HG03103 (cell line): ENCODE measurements around the gene SPG11.
"Not testable (repeated sequence)": the region's sequence is repeated elsewhere in the genome, so short reads cannot be mapped to it uniquely, and the experiment has no call there.

Experiments
- ATAC-seq: cut with Tn5 transposase; IDR thresholded peaks from one replicate; pipeline ENCODE4 v1.9.1; 2021; ENCODE audit warnings: low read depth; ENCODE audit not compliant: unreplicated experiment

SPG11 gene

DNA sequence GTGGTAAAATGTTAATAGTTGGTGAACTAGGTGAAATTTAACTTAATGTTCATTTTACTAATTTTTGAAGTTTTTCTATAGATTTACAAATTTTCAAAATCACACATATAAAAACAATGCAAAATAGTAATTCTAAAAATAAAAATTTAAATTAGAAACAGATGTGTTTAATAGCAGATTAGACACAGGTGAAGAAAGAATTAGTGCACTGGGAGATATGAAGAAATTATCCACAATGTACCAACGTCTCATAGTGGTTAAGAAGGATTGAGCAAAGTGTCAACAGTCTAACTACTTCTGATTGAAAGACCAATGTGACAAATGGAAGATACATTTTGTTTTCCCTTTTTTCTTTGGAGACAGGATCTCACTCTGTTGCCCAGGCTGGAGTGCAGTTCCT is 26.5 kb downstream of the SPG11 start:
- ATAC-seq: no peak

DNA sequence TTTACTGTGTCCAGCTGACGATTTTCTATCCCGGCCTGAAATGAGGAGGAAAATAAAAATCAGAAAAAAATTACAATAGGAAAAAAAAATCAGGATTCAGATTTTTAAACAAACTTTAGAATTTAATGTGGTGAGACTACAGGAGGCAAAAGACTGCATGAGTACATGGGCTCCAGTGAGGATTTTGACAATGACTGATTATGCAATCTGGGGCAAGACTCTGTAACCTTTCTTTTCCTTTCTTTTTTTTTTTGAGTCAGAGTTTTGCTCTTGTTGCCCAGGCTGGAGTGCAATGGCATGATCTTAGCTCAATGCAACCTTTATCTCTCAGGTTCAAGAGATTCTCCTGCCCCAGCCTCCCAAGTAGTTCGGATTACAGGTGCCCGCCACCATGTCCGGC is 29.9 kb downstream of the SPG11 start:
- ATAC-seq: no peak

DNA sequence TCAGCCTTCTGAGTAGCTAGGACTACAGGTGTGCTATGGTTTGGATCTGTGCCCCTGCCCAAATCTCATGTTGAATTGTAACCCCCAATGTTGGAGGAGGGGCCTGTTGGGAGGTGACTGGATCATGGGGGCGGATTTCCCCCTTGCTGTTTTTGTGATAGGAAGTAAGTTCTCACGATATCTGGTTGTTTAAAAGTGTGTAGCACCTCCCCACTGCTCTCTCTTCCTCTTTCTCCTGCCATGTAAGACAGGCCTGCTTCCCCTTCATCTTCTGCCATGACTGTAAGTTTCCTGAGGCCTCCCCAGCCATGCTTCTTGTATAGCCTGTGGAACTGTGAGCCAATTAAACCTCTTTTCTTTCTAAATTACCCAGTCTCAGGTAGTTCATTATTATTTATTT is 38.2 kb downstream of the SPG11 start:
- ATAC-seq: not testable (repeated sequence)

DNA sequence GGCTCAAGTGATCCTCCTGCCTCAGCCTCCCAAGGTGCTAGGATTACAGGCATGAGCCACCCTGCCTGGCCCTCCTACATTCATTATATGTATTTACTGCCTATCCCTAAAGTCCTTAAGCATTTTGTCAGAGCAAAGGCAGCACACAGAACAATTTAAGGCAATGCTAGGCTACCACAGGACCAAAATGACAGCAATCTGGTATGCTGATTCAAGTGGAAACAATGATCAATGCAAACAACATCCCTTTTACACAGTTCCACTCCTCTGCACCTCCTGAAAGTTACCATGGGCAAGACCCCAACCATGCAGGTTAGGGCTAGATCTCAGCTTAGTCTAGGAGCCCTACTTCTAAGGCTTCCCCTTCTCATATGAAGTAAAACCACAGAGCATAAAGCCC is 40.3 kb downstream of the SPG11 start:
- no peak for ATAC-seq

DNA sequence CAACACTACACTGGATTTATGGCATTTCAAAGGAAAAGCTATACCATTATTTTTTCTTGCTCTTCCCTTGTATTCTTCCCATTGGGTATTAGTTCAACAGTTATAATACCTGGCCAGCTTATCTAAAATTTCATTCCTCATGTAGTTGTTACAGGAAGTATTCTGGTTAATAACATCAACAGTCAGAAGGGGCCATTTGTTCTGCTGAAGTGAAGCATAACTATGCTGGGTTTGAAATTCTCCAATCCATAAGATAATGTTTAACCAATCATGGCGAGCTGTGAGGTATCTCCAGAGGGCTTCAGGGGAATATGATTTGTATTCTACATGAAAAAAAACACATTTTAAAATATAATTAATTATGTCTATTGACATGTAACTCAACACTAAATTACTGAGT is 43.4 kb downstream of the SPG11 start:
- no peak for ATAC-seq

DNA sequence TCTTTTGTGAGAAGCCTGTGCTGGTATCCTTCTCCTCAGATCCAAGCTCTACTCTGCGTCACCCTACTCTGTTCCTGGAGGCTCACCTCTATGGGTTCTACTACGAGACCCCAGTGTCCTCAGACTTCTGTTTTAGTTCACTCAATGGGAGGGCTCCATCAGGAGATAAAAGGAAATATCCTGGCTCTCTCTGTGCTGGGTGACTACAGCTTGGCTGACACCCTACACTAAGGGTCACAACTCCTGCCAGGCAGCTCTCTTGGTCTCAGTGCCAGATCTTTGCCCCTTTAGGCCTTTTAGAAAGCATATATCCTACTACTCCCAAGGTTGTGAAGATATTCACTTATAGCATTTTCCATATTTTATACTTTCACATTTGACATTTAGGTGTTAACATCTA is 46.5 kb downstream of the SPG11 start:
- ATAC-seq: no peak

DNA sequence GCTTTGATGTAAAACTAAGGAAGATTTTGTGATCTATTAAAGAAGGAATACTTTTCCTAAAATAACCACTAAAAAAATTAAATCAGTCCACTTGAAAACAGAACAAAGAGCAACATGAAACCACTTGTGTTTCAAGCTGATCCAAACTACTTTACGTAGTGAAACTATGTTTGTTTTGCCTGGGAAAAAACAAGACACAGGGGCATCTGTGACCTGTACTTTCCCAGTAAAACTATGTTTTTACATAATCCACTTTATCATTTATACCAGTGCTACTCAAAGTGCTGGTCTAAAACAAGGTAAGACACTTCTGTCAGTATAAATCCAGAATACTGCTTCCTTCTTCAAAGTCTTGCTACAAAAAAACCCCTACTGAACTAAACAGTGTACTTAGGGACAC is 56.7 kb downstream of the SPG11 start:
- no peak for ATAC-seq

DNA sequence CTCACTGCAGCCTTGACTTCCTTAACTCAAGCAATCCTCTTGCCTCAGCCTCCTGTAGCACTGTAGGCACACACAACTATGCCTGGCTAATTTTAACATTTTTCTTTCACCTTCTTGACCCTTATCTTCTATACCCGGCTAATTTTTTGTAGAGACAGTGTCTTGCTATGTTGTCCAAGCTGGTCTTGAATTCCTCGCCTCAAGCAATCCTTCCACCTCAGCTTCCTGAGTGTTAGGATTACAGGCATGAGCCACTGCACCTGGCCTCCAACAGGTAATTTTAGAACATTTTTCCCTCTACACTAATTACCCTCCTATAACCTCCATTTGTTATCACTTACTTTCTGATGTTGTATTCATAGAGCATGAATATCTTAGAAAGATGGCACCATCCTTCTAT is 60.3 kb downstream of the SPG11 start:
- ATAC-seq: no peak

DNA sequence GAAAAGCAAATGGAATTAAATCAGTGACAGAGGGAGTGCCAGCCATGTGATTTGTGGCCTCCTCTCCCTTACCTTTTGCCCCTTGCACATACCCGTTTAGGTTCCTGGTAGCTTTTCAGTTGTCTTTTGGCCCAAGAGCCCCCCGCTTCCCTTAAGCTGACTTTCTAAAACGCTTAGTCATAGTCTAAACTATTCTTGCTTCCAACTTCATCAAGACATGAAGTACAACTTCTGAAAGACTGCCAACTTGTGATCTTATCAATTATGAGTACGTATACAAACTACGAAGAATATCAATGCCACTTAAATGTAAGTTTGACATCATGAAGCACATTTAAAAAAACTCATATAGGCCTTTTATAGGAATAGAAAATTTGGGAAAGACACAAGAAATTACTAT is 64.6 kb downstream of the SPG11 start:
- no peak for ATAC-seq

DNA sequence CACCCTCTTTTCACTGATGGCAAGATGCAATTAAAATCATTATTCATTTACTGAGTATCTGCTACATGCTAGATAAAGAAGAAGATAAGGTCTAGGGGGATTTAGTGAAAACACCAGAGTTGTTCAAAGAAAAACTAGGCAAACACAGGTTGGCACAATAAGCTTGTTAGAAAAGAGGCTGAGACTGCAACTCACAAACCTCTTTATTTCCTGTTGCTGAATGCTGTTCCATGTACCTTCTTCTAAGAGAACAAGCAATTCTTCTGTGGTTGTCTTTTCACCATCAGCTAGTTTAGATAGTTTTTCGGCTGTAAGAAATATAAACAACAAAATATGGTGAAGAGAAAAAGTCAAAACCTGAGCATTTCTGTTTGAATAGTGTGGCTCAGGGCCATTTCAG is 65.4 kb downstream of the SPG11 start:
- ATAC-seq: no peak

DNA sequence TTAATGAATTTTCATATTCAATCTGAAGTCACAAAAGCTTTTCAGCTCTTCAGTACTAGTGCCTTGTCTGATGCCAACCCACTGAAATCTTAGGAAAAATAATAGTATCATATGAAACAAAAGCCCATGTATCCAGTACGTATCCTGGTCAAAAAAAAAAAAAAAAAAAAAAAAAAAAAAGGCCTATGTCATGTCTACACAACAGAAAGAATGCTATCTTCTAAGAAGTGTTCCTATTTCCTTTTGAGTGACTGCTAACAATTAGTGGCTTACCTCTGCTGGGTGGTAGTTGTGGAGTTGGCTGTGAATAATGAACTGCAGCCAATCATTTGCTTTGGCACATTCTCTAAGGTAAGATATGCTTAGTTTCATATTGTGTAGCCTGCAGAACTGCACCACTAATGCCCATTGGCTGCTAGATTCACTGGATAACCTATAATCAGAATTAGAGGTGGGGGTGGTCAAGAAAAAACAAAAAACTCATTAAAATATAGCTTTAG is 66.9 kb downstream of the SPG11 start:
- ATAC-seq: no peak

DNA sequence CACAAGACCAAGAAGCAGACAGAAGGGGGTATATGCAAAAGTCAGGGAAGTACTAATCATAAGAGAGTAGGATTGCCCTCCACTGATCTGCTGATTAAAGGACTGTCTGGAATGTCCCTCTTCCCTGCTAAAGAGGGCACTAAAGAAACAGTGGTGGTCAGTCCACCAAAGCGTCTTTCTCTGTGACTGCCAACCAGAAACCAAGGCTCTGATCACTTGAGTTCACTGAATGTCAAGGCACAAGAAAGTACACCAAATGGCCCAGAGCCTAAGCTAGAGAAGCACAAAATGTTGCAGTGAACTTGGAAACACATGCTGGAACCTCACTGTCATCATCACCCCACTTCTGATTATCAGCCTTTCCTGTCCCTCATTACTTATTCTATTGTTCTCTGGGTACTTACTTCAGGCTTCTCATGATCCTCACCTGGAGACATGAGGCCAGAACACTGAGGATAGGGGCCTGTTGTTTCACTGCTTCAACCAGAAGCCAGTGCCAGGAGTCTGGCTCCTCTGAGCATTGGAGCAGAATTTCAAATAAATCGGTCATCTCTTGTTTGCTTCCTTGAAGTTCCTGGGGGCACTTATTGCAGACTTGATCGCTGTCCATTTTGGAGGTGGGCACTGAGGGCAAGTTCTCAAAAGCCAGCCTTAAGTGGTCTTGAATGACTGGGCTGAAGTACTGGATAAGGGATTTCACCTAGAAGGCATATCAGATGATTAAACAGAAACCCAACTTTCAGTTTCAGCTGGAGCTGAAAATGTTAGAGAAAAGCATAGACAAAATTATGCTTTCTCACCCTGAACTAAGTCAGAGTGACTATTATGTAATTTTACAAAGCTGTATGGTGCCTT is 67.6 kb downstream of the SPG11 start:
- no peak for ATAC-seq

DNA sequence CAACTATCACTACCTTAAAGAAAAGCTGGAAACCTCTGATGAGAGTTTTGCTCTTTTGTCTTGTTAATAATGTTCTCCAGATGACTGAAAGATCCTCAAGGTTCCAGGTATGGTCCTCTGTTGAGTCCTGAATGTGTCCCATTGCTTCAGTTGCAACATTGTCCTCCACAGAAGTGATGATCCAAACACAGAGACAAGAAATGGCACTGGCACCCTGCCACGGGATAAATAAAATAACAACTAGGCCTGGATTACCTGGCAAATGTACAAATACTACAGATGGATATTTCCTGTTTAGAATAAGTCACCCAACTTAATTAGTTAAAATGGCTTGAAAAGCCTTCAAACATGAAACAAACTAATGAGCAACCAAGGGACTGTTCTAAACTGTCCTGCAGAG is 68.2 kb downstream of the SPG11 start:
- ATAC-seq: no peak

DNA sequence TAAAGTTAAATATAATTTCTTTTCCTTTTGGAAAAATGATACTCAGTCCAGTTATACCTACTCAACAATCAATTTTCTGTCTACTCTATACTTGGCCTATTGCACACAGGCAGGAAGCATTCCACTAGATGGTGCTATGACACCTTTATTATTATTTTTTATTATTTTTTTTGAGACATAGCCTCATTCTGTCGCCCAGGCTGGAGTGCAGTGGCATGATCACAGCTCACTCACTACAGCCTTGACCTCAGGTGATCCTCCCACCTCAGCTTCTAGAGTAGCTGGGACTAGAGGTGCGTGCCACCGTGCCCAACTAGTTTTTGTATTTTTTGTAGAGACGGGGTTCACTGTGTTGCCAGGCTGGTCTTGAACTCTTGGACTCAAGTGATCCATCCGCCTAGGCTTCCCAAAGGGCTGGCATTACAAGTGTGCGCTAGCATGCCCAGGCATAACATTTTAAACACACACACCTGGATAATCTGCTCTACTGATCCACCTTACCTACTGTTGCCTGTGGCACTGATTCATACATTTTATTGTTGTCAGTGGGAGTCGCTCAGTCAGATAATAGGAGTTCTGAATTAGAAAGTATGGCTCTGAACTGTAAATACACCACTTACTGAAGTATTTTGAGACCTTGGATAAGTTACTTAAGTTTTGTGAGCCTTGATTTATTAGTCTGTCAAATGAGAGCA is 70.3 kb downstream of the SPG11 start:
- ATAC-seq: no peak

DNA sequence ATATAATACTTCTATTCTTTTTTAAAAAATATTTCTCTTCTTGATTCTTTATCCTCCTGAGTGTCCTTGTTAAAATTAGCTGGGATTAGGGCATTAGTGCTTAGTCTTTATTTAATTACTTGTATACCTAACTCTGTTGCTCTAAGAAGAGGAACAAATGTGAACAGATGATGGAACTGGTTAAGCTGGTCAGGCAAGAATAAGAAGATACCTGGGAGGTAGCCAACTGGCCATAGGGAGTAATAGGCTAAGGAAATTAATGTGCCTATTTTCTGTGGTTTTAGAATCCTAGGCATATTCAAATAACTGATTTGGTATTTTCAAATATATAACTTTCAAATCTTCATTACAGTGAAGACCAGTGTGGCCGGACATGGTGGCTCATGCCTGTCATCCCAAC is 72.1 kb downstream of the SPG11 start:
- no peak for ATAC-seq

DNA sequence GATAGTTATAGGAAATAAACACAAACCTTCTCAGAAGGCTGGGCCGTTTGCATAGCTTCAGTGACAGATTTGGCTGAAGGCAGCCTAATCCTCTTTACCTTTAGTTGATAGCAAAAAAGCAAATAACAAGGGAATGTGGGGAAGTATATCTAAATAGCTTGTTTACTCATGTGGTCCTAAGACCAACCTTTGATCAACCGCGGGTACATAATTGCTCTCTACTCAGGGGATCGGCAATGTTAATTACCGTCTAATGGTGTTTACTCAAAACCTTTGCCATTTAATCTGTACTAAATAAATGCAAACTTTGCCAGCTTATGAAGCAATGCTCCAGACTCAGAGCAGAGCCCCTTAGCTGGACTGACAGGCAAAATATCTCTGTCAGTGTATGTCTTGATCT is 74.9 kb downstream of the SPG11 start:
- ATAC-seq: no peak

DNA sequence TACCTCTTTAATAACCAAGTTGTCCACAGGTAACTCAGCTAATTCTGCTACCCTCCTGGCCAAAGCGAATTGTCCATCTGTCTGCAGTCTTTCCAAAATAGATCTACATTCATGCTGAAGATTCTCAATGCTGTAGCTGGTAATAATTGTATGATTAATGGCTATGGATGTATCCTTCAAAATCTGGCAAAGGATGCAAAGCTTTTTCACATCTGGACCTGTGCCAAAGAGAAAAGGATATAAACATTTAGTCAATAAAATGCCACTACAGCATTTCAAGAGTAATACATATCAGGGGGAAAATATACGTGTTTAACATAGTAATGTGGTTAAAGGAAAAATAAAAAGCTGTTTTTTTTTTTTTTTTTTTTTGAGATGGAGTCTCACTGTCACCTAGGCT is 77.8 kb downstream of the SPG11 start:
- ATAC-seq: no peak

DNA sequence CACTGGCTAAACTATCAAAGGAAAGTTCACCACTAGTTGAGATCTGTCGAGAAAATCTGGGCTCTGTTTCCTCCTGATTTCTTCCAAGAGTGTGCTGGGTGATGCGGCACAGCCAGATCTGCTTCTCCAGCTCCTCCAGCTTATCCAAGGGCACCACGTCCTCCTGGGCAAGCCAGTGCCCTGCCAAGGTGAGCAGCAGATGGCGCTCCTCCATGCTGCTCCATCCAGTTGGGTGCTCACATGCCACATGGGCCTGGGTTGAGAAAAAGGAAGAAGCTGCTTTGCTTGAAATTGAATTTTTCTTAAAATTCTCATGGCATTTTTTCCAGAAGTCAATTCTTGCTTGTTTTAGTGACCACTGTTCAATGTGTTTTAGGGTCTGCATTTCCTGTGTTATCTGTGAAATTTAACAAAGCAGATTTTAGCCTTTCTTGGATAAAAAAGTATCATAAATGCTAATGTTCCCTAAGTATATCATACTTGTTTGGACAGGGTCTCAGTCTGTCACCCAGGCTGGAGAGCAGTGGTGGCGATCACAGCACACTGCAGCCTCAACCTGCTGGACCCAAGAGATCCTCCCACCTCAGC is 79.2 kb downstream of the SPG11 start:
- no peak for ATAC-seq

DNA sequence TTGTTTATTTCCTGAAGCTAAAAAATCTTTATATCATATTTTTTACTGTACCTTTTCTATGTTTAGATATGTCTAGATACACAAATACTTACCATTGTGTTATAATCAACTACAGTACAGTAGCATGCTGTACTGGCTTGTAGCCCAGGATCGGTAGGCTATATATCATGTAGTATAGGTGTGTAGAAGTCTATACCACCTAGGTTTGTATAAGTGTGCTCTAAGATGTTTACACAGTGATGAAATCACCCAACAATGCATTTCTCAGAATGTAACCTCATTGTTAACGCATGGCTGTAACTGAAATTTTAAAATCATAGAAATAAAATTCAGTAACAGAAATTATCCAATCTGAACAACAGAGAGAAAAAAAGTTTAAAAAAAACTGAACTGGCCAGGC is 83.4 kb downstream of the SPG11 start:
- ATAC-seq: no peak

DNA sequence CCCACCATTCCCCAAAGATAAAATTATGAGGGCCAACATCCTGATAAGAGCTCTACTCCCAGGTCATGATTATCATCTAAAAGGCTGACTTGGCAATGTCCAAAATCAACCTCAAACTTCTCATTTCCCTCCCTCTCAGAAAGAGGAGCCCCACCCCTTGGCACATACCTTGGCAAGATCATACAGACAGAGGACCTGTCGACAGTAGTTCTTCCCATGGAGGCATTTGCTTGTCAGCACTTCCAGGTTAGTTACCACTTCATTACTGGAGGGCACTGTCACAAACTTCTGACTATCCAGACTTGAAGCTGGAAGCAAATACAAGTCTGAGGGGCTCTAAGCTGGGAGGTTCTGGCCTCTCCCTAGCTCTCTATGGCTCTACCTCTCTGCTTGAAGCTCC is 88.7 kb downstream of the SPG11 start:
- ATAC-seq: no peak

DNA sequence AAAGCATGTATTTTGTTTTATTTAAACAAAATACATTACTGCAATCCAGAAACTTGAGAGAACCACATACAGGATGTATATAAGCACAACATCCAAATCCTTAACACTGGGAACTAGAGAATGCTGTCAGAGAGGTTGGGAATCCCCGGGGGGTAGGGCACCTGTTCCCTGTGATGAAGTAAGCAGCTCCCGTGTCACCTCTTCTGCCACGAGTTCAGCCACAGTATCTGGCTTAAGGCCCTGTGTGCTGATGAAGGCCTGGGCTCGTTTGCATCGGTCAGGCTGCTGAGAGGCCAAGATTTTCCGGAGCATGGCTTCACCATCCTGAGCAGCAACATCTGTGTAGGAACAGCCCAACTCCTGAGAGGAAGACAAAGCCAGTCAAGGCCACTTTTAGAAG is 90.1 kb downstream of the SPG11 start:
- ATAC-seq: no peak

DNA sequence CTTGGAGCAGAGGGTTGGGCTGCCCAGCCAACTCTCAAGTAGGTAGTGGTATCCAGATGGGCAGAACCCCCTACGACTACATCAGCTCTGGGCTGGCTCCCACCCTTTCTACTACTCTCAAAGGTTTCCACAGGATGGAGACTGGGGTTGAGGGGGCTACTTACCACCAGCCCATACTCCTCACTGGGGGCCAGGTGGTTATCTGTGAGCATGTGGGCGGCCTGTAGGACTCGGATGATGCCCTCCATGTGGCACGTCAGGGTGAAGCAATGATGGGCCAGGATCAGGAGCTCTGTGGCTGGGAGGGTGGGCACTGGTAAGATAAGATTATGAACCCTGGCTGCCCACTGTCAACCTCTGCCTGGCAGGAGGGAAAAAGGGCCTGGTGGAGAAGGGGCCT is 93.1 kb downstream of the SPG11 start:
- no peak for ATAC-seq
